GM18858 (cell line): ENCODE measurements around the gene CSF2.

Experiments used
- ATAC-seq: cut with Tn5 transposase; IDR thresholded peaks from one replicate; pipeline ENCODE4 v1.9.1; 2021; ENCODE audit not compliant: unreplicated experiment

The CSF2 gene

GRCh38 chr5:132086277-132086794, 12.7 kb downstream of the CSF2 start:
- ATAC-seq: no peak

DNA sequence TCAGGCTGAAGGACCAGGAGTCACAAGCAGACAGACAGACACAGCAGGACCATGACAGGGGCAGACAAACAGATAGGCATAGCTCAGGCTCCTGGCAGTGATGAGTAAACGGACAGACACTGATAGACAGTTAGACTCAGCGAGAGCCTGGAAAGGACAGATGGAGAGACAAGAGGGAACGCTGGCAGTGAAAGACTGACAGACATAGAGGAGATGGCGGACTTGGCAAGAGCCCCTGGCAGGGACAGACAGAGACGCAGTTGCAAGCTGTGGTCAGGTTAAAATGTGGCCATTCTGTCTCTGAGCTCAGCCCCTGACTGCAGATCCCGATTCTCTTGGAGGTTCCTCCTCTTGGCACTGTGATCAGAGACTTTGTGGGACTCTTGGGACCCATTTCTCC, 13.6 kb downstream of the CSF2 start:
- ATAC-seq: no peak

DNA sequence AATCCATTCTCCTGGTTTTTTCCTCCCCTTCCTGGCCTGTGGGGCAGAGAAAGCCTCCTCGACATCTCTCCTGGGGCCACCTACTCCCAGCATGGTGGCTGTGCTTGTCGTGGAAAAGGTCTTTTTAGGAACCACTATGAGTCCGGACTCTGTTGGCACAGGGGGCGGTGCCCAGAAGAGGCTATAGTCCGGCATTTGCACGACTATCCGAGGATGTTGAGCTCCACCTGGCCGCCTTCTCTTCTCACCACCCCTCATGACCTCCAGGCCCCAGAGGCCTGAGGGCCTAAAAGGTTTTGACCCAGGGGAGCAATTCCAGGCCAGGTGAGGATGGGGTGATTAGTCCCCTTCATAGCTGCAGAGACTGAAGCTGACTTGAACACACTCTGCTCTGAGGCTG, 14.1 kb downstream of the CSF2 start:
- ATAC-seq: no peak

DNA sequence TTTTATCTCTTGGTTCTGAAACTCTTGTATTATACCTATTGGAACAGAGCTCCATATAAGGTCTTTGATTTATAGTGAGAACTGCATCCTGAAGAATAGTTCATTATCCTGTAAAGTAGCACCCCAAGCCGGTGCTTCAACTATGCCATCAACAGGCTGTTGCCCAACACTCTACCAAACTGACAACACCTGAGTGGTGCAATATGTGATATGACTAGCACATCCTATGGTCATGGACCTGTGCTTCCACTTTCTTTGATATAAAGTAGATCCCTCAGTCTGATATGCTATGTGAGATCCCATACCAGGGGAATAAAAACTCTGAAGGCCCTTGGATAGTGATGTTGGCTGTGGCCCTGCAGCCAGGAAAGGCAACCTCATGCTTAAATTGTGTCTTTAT, 15.8 kb downstream of the CSF2 start:
- no peak for ATAC-seq

DNA sequence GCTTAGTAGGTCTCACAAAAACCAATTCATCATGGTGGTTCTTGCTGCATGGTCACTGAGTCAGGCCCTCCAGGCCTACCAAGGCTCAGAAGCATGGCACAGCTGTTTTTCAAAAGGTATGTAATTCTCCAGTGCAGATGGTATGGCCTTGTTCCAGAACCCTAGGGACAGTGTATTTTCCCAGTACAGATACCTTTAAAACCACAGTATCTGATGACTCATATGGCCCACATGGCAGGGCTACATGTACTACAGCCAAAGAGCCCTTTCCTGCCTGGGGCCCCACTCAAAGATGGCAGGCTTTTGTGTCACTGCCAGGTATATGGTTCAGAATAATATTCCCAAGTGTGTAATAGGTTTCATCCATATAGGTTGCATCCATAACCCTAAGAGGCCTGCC, 16.5 kb downstream of the CSF2 start:
- ATAC-seq: no peak

DNA sequence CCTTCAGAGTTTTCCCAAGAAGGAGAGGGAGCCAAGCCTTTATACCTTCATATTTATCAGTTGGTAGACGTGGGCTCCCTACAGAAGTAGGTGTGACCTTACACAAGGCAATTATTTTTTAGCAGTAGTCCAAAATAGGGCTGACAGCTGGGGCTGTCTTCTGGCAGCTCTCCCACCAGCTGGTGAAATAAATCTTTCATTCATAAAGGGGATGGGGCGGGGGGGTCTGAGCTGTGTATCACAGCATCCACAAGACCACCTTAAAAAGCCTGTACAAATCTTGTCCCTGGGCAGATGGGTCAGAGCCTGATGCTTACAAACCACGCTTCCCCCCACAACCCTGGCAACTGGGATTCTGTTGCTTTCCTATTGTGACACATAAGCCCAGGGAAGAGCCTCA, 19.7 kb downstream of the CSF2 start:
- no peak for ATAC-seq

DNA sequence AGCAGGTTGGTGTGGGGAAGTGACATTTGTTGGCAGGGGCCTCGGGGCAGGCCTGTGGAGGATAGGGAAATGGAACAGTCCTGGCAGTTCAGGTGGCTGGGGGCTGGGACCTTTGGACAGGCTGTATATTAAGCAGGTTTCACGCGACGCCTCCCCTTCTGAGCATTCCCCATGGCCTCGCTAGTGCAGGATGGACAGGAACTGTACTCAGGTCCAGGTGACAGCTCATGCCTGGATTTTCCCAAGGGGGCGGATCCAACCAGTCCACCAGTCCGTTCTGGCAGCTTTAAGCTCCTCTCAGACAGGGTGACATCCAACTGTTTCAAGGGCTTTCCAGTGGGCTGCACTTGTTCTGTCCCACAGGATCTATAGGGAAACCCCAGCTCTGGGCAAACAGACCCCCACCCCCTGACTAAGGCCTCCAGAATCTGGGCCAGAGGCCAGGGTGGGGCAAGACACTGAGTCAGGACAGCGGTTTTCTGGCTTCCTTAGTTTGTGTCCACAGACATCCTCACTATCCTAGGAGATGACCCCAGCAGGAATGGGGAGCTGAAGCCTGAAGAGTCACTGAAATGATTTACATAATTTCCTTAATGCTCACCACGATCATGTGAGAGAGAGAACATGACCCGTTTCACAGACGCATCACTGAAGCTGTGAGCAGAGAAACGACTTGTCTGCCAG, 20.9 kb downstream of the CSF2 start:
- no peak for ATAC-seq

- ATAC-seq: no peak
Observed at GRCh38 chr5:132095077-132095410, 21.5 kb downstream of the CSF2 start.

GRCh38 chr5:132095424-132095972, 21.9 kb downstream of the CSF2 start:
- ATAC-seq: no peak

DNA sequence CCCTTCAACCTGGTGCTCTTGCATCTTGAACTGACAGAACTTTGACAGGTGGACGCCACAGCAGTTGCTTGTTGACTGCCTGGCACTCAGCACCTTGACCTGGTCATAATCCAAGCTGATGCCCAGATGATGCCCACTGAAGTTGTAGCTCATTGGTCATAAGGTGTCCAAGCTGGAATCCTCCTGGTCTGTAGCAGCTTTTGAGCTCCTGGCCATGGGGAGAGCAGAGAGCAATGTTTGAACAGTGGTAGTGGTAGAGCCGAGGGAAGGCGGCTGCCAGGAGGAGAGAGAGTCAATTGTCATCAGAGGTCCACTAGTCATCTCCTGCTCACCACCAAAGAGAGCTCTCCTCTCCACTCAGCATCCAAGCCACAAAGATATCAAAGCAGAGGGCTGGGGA, 23.3 kb downstream of the CSF2 start:
- ATAC-seq: no peak

DNA sequence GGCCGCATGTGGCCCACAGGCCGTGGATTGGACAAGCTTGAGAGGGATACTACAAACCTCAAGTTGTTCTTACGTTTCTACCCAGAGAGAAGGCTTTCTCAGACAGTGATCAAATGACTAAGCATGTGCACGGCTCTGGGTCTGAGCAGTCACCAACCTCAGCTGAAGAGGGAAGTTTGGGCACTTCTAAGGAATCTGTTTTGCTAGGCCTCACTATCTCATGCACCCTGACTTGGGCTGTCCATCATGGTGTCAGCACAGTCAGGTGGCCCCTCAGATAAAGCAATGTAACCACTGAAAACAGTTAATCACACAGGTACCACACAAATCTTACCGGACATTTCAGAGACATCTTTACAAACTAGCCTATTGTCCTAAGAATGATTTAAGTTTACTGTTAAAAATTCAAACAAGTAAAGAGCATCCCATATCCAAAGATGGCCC, 24.6 kb downstream of the CSF2 start:
- ATAC-seq: peak; percentile 26

- ATAC-seq: no peak
Observed at GRCh38 chr5:132098621-132099020, 25.0 kb downstream of the CSF2 start.

- ATAC-seq: peak; percentile 45
Observed at GRCh38 chr5:132099076-132099748, 25.6 kb downstream of the CSF2 start.

DNA sequence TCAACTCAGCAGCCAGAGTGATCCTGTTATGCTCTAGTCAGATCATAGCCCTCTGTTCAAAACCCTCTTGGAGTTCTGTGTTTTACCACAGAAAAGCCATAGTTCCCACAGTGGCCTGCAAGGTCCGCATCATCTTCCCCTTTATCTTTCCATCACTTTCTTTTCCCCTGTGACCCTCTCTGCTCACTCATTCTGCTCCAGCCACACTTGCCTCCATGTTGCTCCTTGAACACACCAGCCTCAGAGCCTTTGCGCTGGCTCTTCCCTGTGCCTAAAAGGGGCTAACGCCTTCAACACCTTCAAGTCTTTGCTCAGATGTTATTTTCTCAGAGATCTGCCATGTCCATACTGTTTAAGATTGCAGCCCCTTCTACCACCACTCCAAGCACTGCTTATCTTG, 26.3 kb downstream of the CSF2 start:
- ATAC-seq: no peak

- peak; percentile 20 for ATAC-seq
Observed at GRCh38 chr5:132100672-132101261, 27.2 kb downstream of the CSF2 start.

- ATAC-seq: no peak
Observed at GRCh38 chr5:132101385-132101880, 27.8 kb downstream of the CSF2 start.

- ATAC-seq: no peak
Observed at GRCh38 chr5:132102101-132102701, 28.6 kb downstream of the CSF2 start.

GRCh38 chr5:132102944-132103331, 29.3 kb downstream of the CSF2 start:
- no peak for ATAC-seq

DNA sequence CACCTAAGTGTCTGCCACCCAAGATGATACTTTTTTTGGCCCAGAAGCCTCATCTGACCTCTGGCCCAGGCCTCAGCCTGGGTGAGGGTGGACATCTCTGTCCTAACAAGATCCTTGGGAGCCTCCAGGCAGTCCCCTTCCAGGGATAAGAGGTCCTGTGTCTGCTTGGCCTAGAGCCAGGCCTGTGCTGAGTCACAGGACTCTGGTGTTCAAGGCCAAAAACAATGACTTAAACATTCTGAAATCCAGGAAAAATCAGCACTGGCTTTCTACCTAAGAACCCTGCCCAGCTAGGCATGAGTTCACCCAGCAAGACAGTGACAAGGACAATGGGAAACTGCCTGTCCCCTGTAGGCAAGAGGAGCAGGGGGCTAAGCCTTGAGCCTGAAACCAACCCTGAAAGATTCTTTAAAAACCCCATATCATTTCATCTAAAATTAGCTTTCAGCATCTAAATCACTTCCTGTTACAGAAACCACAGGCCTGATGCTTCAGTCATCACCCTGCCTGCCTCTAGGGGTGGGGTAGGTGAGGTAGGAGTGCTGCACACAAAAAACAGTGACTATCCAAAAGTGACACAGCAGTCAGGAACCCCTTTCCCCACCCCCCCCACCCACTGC, 29.9 kb downstream of the CSF2 start:
- ATAC-seq: peak; percentile 68

DNA sequence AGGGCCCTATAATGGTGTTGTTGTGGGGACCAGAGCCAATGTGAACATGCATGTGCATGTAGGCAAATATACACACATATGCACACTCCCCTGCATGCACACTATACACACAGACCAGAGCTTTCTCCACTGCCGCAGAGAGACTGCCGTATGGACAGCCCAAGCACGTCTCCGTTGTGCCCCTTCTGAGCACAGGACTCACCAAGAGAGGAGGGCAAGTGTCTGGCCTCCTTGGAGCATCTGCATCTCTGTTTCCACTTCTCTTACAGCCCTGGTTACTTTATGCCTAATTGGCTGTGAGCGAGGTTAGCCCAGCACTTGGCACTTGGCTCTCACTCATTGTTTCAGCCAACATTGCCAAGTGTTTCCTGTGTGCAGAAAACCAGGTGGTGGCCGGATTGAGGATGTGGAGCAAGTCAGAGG, 30.4 kb downstream of the CSF2 start:
- ATAC-seq: peak; percentile 1

- no peak for ATAC-seq
Observed at GRCh38 chr5:132104556-132104955, 31.0 kb downstream of the CSF2 start.
